ENCODE data around the gene IGF2BP1.

IGF2BP1 gene

GRCh38 chr17:48997103-48997826, at the start of gene IGF2BP1:
Gene IGF2BP1, plus strand, starts transcription at chr17:48997385. Its CDS starts 361 bp downstream, at chr17:48997746.
- no peak within 1 kb of the TSS for H3K4me2 ChIP-seq (ENCODE audit: low read depth, low read length, poor library complexity, severe bottlenecking)
- no peak within 1 kb of the TSS for H3K27ac ChIP-seq (ENCODE audit: low read depth, low read length)
- H4K20me1 ChIP-seq (ENCODE audit: low read depth, low read length): peaks cover 5% of the 10 kb centered on the region; the same call in 1 of the 2 replicates
- H3K36me3 ChIP-seq (ENCODE audit: low read length): no peaks in the 10 kb centered on the region
- no peaks in the 10 kb centered on the region for H3K27me3 ChIP-seq (ENCODE audit: low read length)
- no peak within 1 kb of the TSS for H3K4me3 ChIP-seq (ENCODE audit: insufficient read depth, low read length, poor library complexity, severe bottlenecking)
- no peak within 1 kb of the TSS for H2AFZ ChIP-seq (ENCODE audit: low read depth, low read length, severe bottlenecking)
- H3K9ac ChIP-seq (ENCODE audit: low read length): no peak within 1 kb of the TSS
- no peaks in the 10 kb centered on the region for H3K79me2 ChIP-seq (ENCODE audit: insufficient read depth, low read length)
- no peaks in the 10 kb centered on the region for H3K9me2 ChIP-seq (replicated peaks; ENCODE audit: insufficient read depth, low read length)
- no peaks in the 10 kb centered on the region for H3F3A ChIP-seq (ENCODE audit: insufficient read depth)
- TF ChIP-seq CTCF (IDR thresholded peaks at IDR 0.05; ENCODE audit: insufficient read depth, low read length, poor library complexity, severe bottlenecking): no peak
- TF ChIP-seq EZH2phosphoT487 (conservative IDR thresholded peaks at IDR 0.05; ENCODE audit: low read length): no peak
- no peaks in the 10 kb centered on the region for H3K9me3 ChIP-seq (ENCODE audit: insufficient read depth, low read length)

GRCh38 chr17:48951572-48951971, 45.6 kb upstream of the IGF2BP1 start:
- no peaks in the 10 kb centered on the region for H3K27me3 ChIP-seq (ENCODE audit: low read length)
- H3K36me3 ChIP-seq (ENCODE audit: low read length): no peaks in the 10 kb centered on the region
- H3K4me2 ChIP-seq (ENCODE audit: low read depth, low read length, poor library complexity, severe bottlenecking): no peak overlapping the region
- no peak overlapping the region for H2AFZ ChIP-seq (ENCODE audit: low read depth, low read length, severe bottlenecking)
- H3K9ac ChIP-seq (ENCODE audit: low read length): no peak overlapping the region
- H3K27ac ChIP-seq (ENCODE audit: low read depth, low read length): no peak overlapping the region
- TF ChIP-seq EZH2phosphoT487 (conservative IDR thresholded peaks at IDR 0.05; ENCODE audit: low read length) (no peak), CTCF (IDR thresholded peaks at IDR 0.05; ENCODE audit: insufficient read depth, low read length, poor library complexity, severe bottlenecking) (no peak)
- H3K4me3 ChIP-seq (ENCODE audit: insufficient read depth, low read length, poor library complexity, severe bottlenecking): no peak overlapping the region
- no peaks in the 10 kb centered on the region for H3K9me2 ChIP-seq (replicated peaks; ENCODE audit: insufficient read depth, low read length)
- no peaks in the 10 kb centered on the region for H3K9me3 ChIP-seq (ENCODE audit: insufficient read depth, low read length)
- H4K20me1 ChIP-seq (ENCODE audit: low read depth, low read length): no peaks in the 10 kb centered on the region
- H3F3A ChIP-seq (ENCODE audit: insufficient read depth): no peaks in the 10 kb centered on the region
- H3K79me2 ChIP-seq (ENCODE audit: insufficient read depth, low read length): no peaks in the 10 kb centered on the region

GRCh38 chr17:48952904-48953303, 44.3 kb upstream of the IGF2BP1 start:
- H3K4me3 ChIP-seq (ENCODE audit: insufficient read depth, low read length, poor library complexity, severe bottlenecking): no peak overlapping the region
- TF ChIP-seq CTCF (IDR thresholded peaks at IDR 0.05; ENCODE audit: insufficient read depth, low read length, poor library complexity, severe bottlenecking): no peak
- TF ChIP-seq EZH2phosphoT487 (conservative IDR thresholded peaks at IDR 0.05; ENCODE audit: low read length): no peak
- H3K4me2 ChIP-seq (ENCODE audit: low read depth, low read length, poor library complexity, severe bottlenecking): no peak overlapping the region

More at GRCh38 chr17:48952904-48953303, 44.3 kb upstream of the IGF2BP1 start:
- H3K36me3 ChIP-seq (ENCODE audit: low read length): no peaks in the 10 kb centered on the region
- no peaks in the 10 kb centered on the region for H3K27me3 ChIP-seq (ENCODE audit: low read length)
- no peak overlapping the region for H3K9ac ChIP-seq (ENCODE audit: low read length)
- no peaks in the 10 kb centered on the region for H3K79me2 ChIP-seq (ENCODE audit: insufficient read depth, low read length)
- H3F3A ChIP-seq (ENCODE audit: insufficient read depth): no peaks in the 10 kb centered on the region
- no peaks in the 10 kb centered on the region for H4K20me1 ChIP-seq (ENCODE audit: low read depth, low read length)
- no peak overlapping the region for H2AFZ ChIP-seq (ENCODE audit: low read depth, low read length, severe bottlenecking)
- H3K9me3 ChIP-seq (ENCODE audit: insufficient read depth, low read length): no peaks in the 10 kb centered on the region
- no peak overlapping the region for H3K27ac ChIP-seq (ENCODE audit: low read depth, low read length)
- H3K9me2 ChIP-seq (replicated peaks; ENCODE audit: insufficient read depth, low read length): no peaks in the 10 kb centered on the region

Measured in SU-DHL-6 (cell line).